Testis (tissue), 3 donors: ENCODE results near the gene MYOCD. TPM values are rescaled to one million over a fixed set of nuclear protein-coding genes. Genes with fewer than 3 reads are reported as not detected.

Experiments used
- DNase-seq: peaks from one replicate; pipeline ENCODE4 v3.0.0-alpha.2; 2019
- H3K27ac ChIP-seq, 2 donors: fragments of 200-600 bp; sonication (generic); one replicate each; pipeline ENCODE4 v1.5.1; 2019
- H3K27me3 ChIP-seq: fragments of 200-600 bp; sonication (generic); one replicate; pipeline ENCODE4 v1.5.1; 2019
- H3K36me3 ChIP-seq: fragments of 200-600 bp; sonication (generic); one replicate; pipeline ENCODE4 v1.5.1; 2017; ENCODE audit warnings: low read depth; ENCODE audit errors: missing control alignments
- H3K4me1 ChIP-seq: fragments of 200-600 bp; sonication (generic); one replicate; pipeline ENCODE4 v1.5.1; 2019
- H3K4me3 ChIP-seq, 2 donors: fragments of 200-600 bp; sonication (generic); one replicate each; pipeline ENCODE4 v1.5.1; 2017 to 2019
- H3K9me3 ChIP-seq: fragments of 200-600 bp; sonication (generic); one replicate; pipeline ENCODE4 v1.5.1; 2017
- POLR2A ChIP-seq: fragments of 450-650 bp; IDR thresholded peaks from one replicate; pipeline ENCODE4 v1.6.1; 2017; ENCODE audit warnings: antibody characterized with exemption, mild to moderate bottlenecking, moderate library complexity
- WGBS, 2 donors: methylation state at CpG; one replicate each; pipeline ENCODE4 v1.1.5; 2018; 5-methylcytosine and 5-hydroxymethylcytosine counted together
- intact Hi-C: fragments of 100-400 bp; cut with DNase I; formaldehyde crosslinking; loops from one replicate; pipeline ENCODE4 v1.15.1; 2023; ENCODE audit warnings: low total_unique reads
- polyA plus RNA-seq: library from polyadenylated mRNA; stranded (reverse); fragments of 350-450 nt; fragmentation: Illumina TruSeq; extraction: RNeasy Lipid Tissue Mini Kit (QIAGEN cat#74804); gene quantifications from one replicate; pipeline ENCODE4 v1.2.3, GENCODE V29; 2014; ENCODE audit warnings: low read depth, low replicate concordance; ENCODE audit not compliant: insufficient read depth
- total RNA-seq, 2 donors: library from RNA; depleted of rRNA; stranded (reverse); fragments of >200 nt; gene quantifications; one replicate each; pipeline ENCODE4 v1.2.3, GENCODE V29; 2016
- TF ChIP-seq, protein P1 (sequence below), 3 experiments: fragments of 450-650 bp in 2 of 3; fragments of 200-600 bp in 1 of 3; sonication (generic) in 1 of 3; IDR thresholded peaks; one replicate each; pipeline ENCODE4 v1.5.1; 2016 to 2019; ENCODE audit warnings: antibody characterized with exemption in 3 of 3, mild to moderate bottlenecking in 2 of 3, moderate library complexity in 1 of 3

The MYOCD gene
- total and polyA plus RNA-seq, 3 donors from 2014 or later, result 7.3 to 13.3 (median 7.6) TPM

- H3K27ac ChIP-seq, result peak overlapping the region in 1 of 2 donors; percentile 31
- 46 to 54% methylated on average over 5 of the region's 5 CpGs for WGBS, 2 donors
- intact Hi-C loops, result no loop called here
Observed at GRCh38 chr17:12620200-12620720, 45.4 kb upstream of the MYOCD start.

GRCh38 chr17:12622726-12623125 lies 43.0 kb upstream of the MYOCD start:
- 26 to 52% methylated on average over 11 of the region's 11 CpGs for WGBS, 2 donors
- Histone ChIP-seq H3K4me1 (peaks cover 23% of the 10 kb centered on the region), H3K27me3 (no peaks in the 10 kb centered on the region), H3K4me3 (no peak overlapping the region), H3K9me3 (no peaks in the 10 kb centered on the region), H3K27ac (peak overlapping the region; percentile 60 to 77), H3K36me3 (no peaks in the 10 kb centered on the region)
- TF ChIP-seq, protein P1, sequence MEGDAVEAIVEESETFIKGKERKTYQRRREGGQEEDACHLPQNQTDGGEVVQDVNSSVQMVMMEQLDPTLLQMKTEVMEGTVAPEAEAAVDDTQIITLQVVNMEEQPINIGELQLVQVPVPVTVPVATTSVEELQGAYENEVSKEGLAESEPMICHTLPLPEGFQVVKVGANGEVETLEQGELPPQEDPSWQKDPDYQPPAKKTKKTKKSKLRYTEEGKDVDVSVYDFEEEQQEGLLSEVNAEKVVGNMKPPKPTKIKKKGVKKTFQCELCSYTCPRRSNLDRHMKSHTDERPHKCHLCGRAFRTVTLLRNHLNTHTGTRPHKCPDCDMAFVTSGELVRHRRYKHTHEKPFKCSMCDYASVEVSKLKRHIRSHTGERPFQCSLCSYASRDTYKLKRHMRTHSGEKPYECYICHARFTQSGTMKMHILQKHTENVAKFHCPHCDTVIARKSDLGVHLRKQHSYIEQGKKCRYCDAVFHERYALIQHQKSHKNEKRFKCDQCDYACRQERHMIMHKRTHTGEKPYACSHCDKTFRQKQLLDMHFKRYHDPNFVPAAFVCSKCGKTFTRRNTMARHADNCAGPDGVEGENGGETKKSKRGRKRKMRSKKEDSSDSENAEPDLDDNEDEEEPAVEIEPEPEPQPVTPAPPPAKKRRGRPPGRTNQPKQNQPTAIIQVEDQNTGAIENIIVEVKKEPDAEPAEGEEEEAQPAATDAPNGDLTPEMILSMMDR (IDR thresholded peaks at IDR 0.05), result no peak
- no peak for TF ChIP-seq POLR2A
- peak; percentile 26 for DNase-seq
- intact Hi-C loops, result no loop called here

More at GRCh38 chr17:12620200-12620720, 45.4 kb upstream of the MYOCD start:
- Histone ChIP-seq H3K9me3 (no peaks in the 10 kb centered on the region), H3K36me3 (no peaks in the 10 kb centered on the region), H3K27me3 (no peaks in the 10 kb centered on the region), H3K4me1 (peaks cover 22% of the 10 kb centered on the region), H3K4me3 (no peak overlapping the region)
- DNase-seq, result no peak
- TF ChIP-seq POLR2A, result no peak
- TF ChIP-seq, protein P1 (IDR thresholded peaks at IDR 0.05), result no peak

- H3K36me3 ChIP-seq, result no peaks in the 10 kb centered on the region
- intact Hi-C loops, result no loop called here
- no peak overlapping the region for H3K4me3 ChIP-seq
- no peaks in the 10 kb centered on the region for H3K9me3 ChIP-seq
- 59 to 70% methylated on average over 16 of the region's 16 CpGs for WGBS, 2 donors
- H3K27me3 ChIP-seq, result no peaks in the 10 kb centered on the region
- no peak for TF ChIP-seq POLR2A
- TF ChIP-seq, protein P1 (IDR thresholded peaks at IDR 0.05), result no peak
- H3K4me1 ChIP-seq, result peaks cover 23% of the 10 kb centered on the region
- DNase-seq, result no peak
- peak overlapping the region; percentile 60 to 77 for H3K27ac ChIP-seq
Observed at GRCh38 chr17:12623220-12623848, 42.4 kb upstream of the MYOCD start.

DNA sequence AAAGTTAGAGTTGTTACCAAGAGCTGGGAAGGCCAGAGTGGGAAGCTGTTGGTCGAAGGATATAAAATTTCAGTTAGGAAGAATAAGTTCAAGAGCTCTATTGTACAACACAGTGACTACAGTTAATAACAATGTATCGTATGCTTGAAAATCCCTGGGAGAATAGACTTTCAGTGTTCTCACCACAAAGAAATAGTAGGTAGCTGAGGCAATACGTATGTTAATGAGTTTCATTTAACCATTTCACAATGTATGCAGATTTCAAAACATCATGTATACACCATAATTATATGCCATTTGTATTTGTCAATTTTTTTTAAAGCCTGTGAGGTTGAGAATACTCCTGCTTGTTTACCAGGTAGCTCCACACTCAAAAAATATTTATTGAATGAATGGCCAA lies 41.5 kb upstream of the MYOCD start:
- H3K4me3 ChIP-seq, result no peak overlapping the region
- H3K9me3 ChIP-seq, result no peaks in the 10 kb centered on the region
- H3K36me3 ChIP-seq, result no peaks in the 10 kb centered on the region
- intact Hi-C loops, result no loop called here
- DNase-seq, result no peak
- peaks cover 23% of the 10 kb centered on the region for H3K4me1 ChIP-seq
- no peaks in the 10 kb centered on the region for H3K27me3 ChIP-seq
- no peak for TF ChIP-seq POLR2A
- TF ChIP-seq, protein P1 (IDR thresholded peaks at IDR 0.05), result no peak
- H3K27ac ChIP-seq, result peak overlapping the region; percentile 60 to 77
- 49 to 58% methylated on average over 3 of the region's 3 CpGs for WGBS, 2 donors

- no peak for TF ChIP-seq POLR2A
- TF ChIP-seq, protein P1 (IDR thresholded peaks at IDR 0.05), result no peak
- intact Hi-C loops, result no loop called here
- H3K27ac ChIP-seq, result no peak overlapping the region
- peaks cover 23% of the 10 kb centered on the region for H3K4me1 ChIP-seq
- 63 to 94% methylated on average over 2 to 4 of the region's 4 CpGs for WGBS, 2 donors
- DNase-seq, result peak; percentile 28
- H3K36me3 ChIP-seq, result no peaks in the 10 kb centered on the region
- H3K4me3 ChIP-seq, result no peak overlapping the region
- no peaks in the 10 kb centered on the region for H3K9me3 ChIP-seq
- no peaks in the 10 kb centered on the region for H3K27me3 ChIP-seq
Observed at GRCh38 chr17:12625092-12625491, 40.6 kb upstream of the MYOCD start.
